Common myeloid progenitor, CD34-positive (primary cell): ENCODE measurements around the gene SUPT6H.
A peak's percentile ranks its signal among the peaks of the same experiment; 100 is the strongest.

Experiments
- CTCF ChIA-PET: fragments of 350-600 bp; sonication (Branson Sonifier 250); formaldehyde crosslinking; loops from one replicate; lab custom pipeline; 2021; ENCODE audit warnings: antibody characterized with exemption; lab: Charles Lee
- POLR2A ChIA-PET: fragments of 350-600 bp; sonication (Branson Sonifier 250); formaldehyde crosslinking; loops from one replicate; lab custom pipeline; 2021; ENCODE audit warnings: antibody characterized with exemption; lab: Charles Lee
- DNase-seq, 3 donors: peaks; one replicate each; pipeline versions ENCODE4 v3.0.0 to v3.0.0-alpha.2; 2013
- H3K27ac ChIP-seq, 2 experiments: 1 replicate in 1 of 2; 2 replicates in 1 of 2; pipeline ENCODE4 v1.7.0; 2013; ENCODE audit warnings: inconsistent platforms in 2 of 2, low read length in 2 of 2, mild to moderate bottlenecking in 2 of 2, low read depth in 1 of 2, moderate library complexity in 1 of 2; ENCODE audit not compliant: severe bottlenecking in 2 of 2, insufficient read depth in 1 of 2, poor library complexity in 1 of 2
- H3K27me3 ChIP-seq, 5 experiments: replicated peaks in 2 of 5; 1 replicate in 3 of 5; 2 replicates in 2 of 5; pipeline versions ENCODE4 v1.6.1 to v1.7.0; 2013; ENCODE audit warnings: low read length in 4 of 5, mild to moderate bottlenecking in 2 of 5, moderate library complexity in 2 of 5, inconsistent platforms in 1 of 5; ENCODE audit not compliant: insufficient read depth in 5 of 5, control insufficient read depth in 4 of 5
- H3K36me3 ChIP-seq, 4 experiments: 1 replicate in 2 of 4; 2 replicates in 2 of 4; pipeline versions ENCODE4 v1.6.1 to v1.7.0; 2013; ENCODE audit warnings: low read length in 3 of 4, control low read depth in 1 of 4, mild to moderate bottlenecking in 1 of 4; ENCODE audit not compliant: control insufficient read depth in 4 of 4, insufficient read depth in 4 of 4
- H3K4me1 ChIP-seq, 4 experiments: 1 replicate in 3 of 4; 2 replicates in 1 of 4; pipeline versions ENCODE4 v1.6.1 to v1.7.1; 2013; ENCODE audit warnings: low read length in 3 of 4, mild to moderate bottlenecking in 3 of 4, control low read depth in 1 of 4, inconsistent platforms in 1 of 4, moderate library complexity in 1 of 4; ENCODE audit not compliant: control insufficient read depth in 4 of 4, insufficient read depth in 4 of 4; ENCODE audit errors: control extremely low read depth in 1 of 4
- H3K4me3 ChIP-seq, 7 experiments: 1 replicate in 4 of 7; 2 replicates in 3 of 7; pipeline versions ENCODE4 v1.5.1 to v1.7.0; 2013; ENCODE audit warnings: mild to moderate bottlenecking in 7 of 7, low read length in 6 of 7, moderate library complexity in 6 of 7, inconsistent platforms in 2 of 7, low read depth in 2 of 7, control low read depth in 1 of 7; ENCODE audit not compliant: insufficient read depth in 4 of 7, control insufficient read depth in 1 of 7; ENCODE audit errors: extremely low read depth in 1 of 7
- H3K9me3 ChIP-seq, 5 experiments: 1 replicate in 4 of 5; 2 replicates in 1 of 5; pipeline versions ENCODE4 v1.6.1 to v1.7.1; 2013; ENCODE audit warnings: low read length in 4 of 5, mild to moderate bottlenecking in 2 of 5, inconsistent platforms in 1 of 5, low read depth in 1 of 5, moderate library complexity in 1 of 5; ENCODE audit not compliant: control insufficient read depth in 4 of 5, insufficient read depth in 2 of 5; ENCODE audit errors: control extremely low read depth in 1 of 5
- WGBS: methylation state at CpG from one replicate; pipeline ENCODE4 v1.1.5; 2013; ENCODE audit not compliant: insufficient coverage; 5-methylcytosine and 5-hydroxymethylcytosine counted together

The SUPT6H gene

DNA sequence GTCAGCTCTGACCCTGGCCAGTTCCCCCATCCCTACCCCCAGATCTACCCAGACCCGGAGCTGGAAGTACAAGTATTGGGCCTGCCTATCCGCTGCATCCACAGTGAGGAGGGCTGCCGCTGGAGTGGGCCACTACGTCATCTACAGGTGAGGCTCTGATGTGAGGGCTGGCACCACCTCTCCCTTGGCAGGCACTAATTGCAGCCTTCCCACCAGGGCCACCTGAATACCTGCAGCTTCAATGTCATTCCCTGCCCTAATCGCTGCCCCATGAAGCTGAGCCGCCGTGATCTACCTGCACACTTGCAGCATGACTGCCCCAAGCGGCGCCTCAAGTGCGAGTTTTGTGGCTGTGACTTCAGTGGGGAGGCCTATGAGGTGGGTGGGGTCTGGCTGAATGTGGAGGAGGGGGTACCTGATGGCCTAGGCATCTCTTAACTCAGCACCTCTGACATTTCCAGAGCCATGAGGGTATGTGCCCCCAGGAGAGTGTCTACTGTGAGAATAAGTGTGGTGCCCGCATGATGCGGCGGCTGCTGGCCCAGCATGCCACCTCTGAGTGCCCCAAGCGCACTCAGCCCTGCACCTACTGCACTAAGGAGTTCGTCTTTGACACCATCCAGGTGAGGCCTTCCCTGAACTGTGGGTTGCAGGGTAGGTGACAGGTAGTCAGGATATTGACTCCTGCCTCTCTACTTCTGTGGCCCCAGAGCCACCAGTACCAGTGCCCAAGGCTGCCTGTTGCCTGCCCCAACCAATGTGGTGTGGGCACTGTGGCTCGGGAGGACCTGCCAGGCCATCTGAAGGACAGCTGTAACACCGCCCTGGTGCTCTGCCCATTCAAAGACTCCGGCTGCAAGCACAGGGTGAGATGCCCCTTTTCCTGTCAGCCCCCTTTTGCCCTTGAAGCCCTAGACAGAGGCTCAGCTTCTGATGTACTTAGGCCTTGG lies 86.1 kb downstream of the SUPT6H start:
- H3K4me1 ChIP-seq = peaks cover 4 to 50% (median 44%) of the 10 kb centered on the region in 4 experiments
- H3K36me3 ChIP-seq = peaks cover 0 to 46% (median 11%) of the 10 kb centered on the region in 4 experiments
- WGBS = 94% methylated on average over 13 of the region's 18 CpGs
- ChIA-PET CTCF (interaction anchor here (0.8 to 18.9 kb wide), 7 partner anchors 9 to 66 kb away, joined by 3 to 507 read pairs (median 6); partner anchors contain the start of genes NEK8, RPL23A and TLCD1), POLR2A (interaction anchor here (10.0 kb wide), 1 partner anchor 21 kb away, joined by 87 read pairs; the partner anchor contains the start of genes NEK8 and TLCD1)
- H3K4me3 ChIP-seq = no peak overlapping the region
- DNase-seq = no peak
- H3K27me3 ChIP-seq = peaks cover 0 to 4% (median 0%) of the 10 kb centered on the region in 5 experiments
- no peak overlapping the region for H3K27ac ChIP-seq
- H3K9me3 ChIP-seq = no peaks in the 10 kb centered on the region

- 96% methylated on average over 18 of the region's 18 CpGs for WGBS
- H3K9me3 ChIP-seq = no peaks in the 10 kb centered on the region
- peaks cover 0 to 4% (median 0%) of the 10 kb centered on the region in 5 experiments for H3K27me3 ChIP-seq
- no peak overlapping the region for H3K27ac ChIP-seq
- CTCF ChIA-PET = interaction anchor here (1.3 to 18.9 kb wide), 5 partner anchors 9 to 37 kb away, joined by 3 to 507 read pairs (median 12); partner anchors contain the start of genes NEK8, PROCA1, RPL23A and TLCD1
- DNase-seq = no peak
- H3K4me3 ChIP-seq = no peak overlapping the region
- peaks cover 4 to 43% (median 37%) of the 10 kb centered on the region in 4 experiments for H3K4me1 ChIP-seq
- H3K36me3 ChIP-seq = peaks cover 0 to 46% (median 11%) of the 10 kb centered on the region in 4 experiments
- POLR2A ChIA-PET = interaction anchor here (10.0 kb wide), 1 partner anchor 21 kb away, joined by 87 read pairs; the partner anchor contains the start of genes NEK8 and TLCD1
These were observed 87.0 kb downstream of the SUPT6H start for GRCh38 chr17:28748852-28749515.

- POLR2A ChIA-PET = interaction anchor here (0.6 to 10.0 kb wide), 6 partner anchors 8 to 200 kb away, joined by 3 to 87 read pairs (median 4); partner anchors contain the start of genes NEK8 and TLCD1
- Histone ChIP-seq H3K27me3 (peaks cover 0 to 4% (median 0%) of the 10 kb centered on the region in 5 experiments), H3K4me1 (peaks cover 2 to 37% (median 31%) of the 10 kb centered on the region in 4 experiments), H3K36me3 (peaks cover 0 to 46% (median 11%) of the 10 kb centered on the region in 4 experiments), H3K27ac (no peak overlapping the region), H3K9me3 (no peaks in the 10 kb centered on the region), H3K4me3 (no peak overlapping the region)
- WGBS = 71% methylated on average over 7 of the region's 11 CpGs
- DNase-seq = no peak
- CTCF ChIA-PET = interaction anchor here (0.8 to 18.9 kb wide), 8 partner anchors 8 to 37 kb away, joined by 3 to 507 read pairs (median 8); partner anchors contain the start of genes NEK8, PROCA1, RPL23A and TLCD1
These were observed 87.6 kb downstream of the SUPT6H start for GRCh38 chr17:28749516-28750177.

DNA sequence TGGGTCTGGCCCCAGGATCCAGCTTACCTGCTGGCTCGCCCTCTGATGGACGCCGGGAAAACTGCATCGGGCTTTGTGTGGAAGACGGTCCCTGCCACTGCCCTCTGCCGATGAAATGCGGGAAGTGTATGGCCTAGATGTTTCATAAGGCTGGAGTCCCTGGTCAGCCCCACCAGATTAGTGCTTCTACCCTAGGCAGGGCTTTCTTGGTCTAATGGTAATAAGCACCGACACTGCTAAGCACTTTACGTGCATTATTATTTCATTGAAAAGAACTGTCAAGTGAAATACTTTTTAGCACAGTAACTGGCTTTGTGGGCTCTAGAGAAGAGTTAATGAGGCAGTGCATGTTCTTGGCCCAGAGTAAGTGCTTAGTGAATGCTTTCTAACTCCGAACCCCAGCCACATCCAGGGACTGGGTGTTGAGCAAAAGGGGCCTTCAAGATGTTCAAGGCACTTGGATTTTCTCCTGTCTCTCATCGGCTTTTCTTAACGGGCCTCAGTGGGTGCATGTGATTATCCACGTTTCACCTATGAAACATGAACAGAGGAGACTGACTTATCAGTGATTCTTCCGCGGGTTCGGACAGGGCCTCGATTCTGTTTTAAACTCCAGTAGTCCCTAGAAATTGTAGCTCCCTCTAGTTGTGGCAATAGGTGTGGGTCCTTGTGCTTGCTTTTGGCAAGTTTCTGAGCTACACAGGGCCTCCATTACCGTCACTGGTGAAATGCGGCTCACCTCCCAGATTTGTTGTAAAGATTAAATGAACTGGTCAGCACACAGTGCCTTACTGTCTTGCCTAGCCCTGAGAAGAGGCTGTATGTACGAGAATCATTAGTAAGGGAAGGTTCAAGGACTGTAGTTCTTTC lies 88.4 kb downstream of the SUPT6H start:
- 56% methylated on average over 19 of the region's 20 CpGs for whole genome bisulfite sequencing
- no peaks in the 10 kb centered on the region for H3K27me3 ChIP-seq
- peak; percentile 89 to 93 (median 90) for DNase-seq
- POLR2A ChIA-PET = interaction anchor here (0.6 to 10.0 kb wide), 7 partner anchors 9 to 199 kb away, joined by 3 to 87 read pairs (median 4); partner anchors contain the start of genes NEK8, RPL23A and TLCD1
- H3K4me1 ChIP-seq = peaks cover 0 to 30% (median 24%) of the 10 kb centered on the region in 4 experiments
- peaks cover 0 to 46% (median 11%) of the 10 kb centered on the region in 4 experiments for H3K36me3 ChIP-seq
- H3K4me3 ChIP-seq = no peak overlapping the region
- CTCF ChIA-PET = interaction anchor here (0.6 to 18.9 kb wide), 14 partner anchors 8 to 387 kb away, joined by 3 to 507 read pairs (median 4); partner anchors contain the start of genes NEK8, PROCA1, RPL23A and TLCD1
- H3K27ac ChIP-seq = no peak overlapping the region
- H3K9me3 ChIP-seq = no peaks in the 10 kb centered on the region

- H3K4me3 ChIP-seq = no peak overlapping the region
- CTCF ChIA-PET = interaction anchor here (0.6 to 18.9 kb wide), 10 partner anchors 10 to 386 kb away, joined by 3 to 507 read pairs (median 4); partner anchors contain the start of genes NEK8, RPL23A and TLCD1
- no peak overlapping the region for H3K27ac ChIP-seq
- H3K36me3 ChIP-seq = peaks cover 0 to 46% (median 15%) of the 10 kb centered on the region in 4 experiments
- peaks cover 0 to 16% (median 11%) of the 10 kb centered on the region in 4 experiments for H3K4me1 ChIP-seq
- POLR2A ChIA-PET = interaction anchor here (0.9 to 10.0 kb wide), 2 partner anchors 12 to 24 kb away, joined by 4 to 87 read pairs; partner anchors contain the start of genes NEK8 and TLCD1
- no peak for DNase-seq
- no peaks in the 10 kb centered on the region for H3K9me3 ChIP-seq
- no peaks in the 10 kb centered on the region for H3K27me3 ChIP-seq
- WGBS = 100% methylated on average over 7 of the region's 10 CpGs
These were observed 89.8 kb downstream of the SUPT6H start for GRCh38 chr17:28751600-28752366.
